HG03432 (cell line): ENCODE data around the gene VPS54.
"Not testable (repeated sequence)": the region's sequence is repeated elsewhere in the genome, so short reads cannot be mapped to it uniquely, and the experiment has no call there.

Experiments
- ATAC-seq: cut with Tn5 transposase; IDR thresholded peaks from one replicate; pipeline ENCODE4 v1.9.1; 2021; ENCODE audit warnings: mild to moderate bottlenecking, moderate library complexity; ENCODE audit not compliant: unreplicated experiment

VPS54 gene

DNA sequence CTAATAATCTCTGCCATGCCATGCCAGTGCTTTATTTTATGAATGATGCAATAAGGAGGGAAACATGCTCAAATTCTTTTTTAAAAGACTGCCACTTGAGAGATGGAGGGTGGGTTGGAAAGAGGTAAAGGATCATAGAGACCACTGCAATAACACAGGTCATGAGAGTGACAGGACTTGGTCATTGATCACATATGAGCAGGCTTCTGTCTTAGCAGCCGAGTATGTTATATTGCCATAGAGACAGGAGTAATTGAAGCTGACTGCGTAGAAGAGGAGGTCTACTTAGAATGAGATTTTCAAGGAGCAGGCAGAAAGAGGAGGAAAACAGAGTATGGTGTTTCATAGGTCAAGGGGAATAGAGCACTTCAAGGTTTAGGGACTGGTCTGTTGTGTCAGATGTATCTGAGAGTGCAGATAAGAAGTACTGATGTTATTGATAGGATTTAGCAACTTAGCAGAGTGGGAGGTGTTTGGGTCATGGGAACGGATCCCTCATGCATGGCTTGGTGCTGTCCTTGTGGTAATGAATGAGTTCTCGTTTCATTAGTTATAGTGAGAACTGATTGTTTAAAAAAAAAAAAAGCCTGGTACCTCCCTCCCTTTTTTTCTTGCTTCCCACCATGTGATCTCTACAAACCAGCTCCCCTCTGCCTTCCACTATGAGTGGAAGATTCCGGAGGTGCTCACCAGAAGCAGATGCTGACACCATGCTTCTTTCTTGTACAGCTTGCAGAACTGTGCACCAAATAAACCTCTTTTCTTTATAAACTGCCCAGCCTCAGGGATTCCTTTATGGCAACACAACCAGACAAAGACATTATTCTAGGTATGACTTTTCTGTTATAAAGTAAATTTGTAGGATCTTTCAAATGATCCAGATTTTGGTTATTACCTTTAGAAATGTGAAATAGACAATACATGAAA, 144.8 kb downstream of the VPS54 start:
- ATAC-seq: no peak

DNA sequence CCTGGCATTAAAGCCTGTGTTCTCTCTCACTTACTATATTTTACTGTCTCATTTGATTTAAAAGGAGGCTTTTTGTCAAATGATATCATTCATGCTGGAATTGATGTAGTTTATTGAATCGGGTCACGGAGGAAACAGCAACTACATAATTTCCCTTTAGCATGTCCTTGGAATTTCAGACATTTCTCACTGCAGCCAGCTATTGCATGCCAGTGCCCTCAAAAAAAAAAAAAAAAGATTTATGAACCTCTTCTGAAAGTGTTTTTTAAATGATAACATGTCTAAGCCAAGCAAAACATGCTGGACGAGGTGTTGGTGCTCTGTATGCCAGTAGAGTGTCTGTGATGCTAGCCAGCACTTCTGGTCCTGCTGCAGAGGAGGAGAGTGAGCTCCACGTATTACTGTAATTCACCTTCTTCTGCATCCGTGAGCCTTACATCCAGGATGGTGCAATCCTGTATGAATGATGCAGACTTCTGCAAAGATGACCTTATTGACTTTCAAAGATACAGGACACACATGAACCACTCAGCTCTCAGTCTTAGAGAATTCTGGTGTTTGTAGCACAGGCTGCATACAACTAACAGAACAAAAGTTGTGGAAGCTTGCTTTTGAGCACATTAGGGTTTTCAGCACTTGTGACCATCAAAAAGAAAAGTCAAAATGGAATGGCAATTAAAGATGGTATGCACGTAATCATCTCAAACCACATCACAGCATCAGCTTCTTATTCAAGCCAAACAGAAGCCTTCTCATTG, 146.5 kb downstream of the VPS54 start:
- no peak for ATAC-seq

DNA sequence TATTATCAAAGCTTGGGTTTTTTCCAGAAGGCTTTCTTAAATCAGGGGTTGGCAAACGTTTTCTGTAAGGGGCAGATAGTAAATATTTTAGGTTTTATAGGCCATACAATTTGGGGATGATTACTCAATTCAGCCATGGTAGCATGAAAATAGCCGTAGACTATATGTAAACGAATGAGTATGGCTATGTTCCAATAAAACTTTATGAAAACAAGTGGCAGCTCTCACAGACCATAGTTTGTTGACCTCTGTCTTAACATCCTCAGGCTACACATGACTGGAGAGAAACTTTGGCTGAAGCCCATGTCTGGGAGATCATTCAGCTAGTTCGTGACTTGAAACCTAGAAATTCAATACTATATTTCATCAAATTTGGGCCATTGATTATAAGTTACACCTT, 147.4 kb downstream of the VPS54 start:
- no peak for ATAC-seq

DNA sequence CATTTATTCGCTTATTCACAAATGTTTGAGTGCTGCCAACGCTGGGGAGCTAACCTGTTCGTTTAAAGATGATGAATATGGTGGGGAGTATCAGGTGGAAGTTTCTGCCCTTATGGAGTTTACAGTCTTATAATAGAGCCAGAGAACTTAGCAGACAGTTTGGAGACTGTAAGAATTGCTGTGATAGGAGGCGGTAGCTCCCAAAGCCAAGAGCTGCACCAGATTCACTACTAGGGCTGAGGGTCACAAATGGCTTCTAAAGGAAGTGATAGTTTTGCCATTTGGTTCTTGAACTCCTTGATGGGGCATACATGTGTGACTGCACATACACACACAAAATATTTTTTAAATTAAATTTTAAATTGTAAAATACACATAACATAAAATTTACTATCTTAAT, 148.5 kb downstream of the VPS54 start:
- no peak for ATAC-seq

DNA sequence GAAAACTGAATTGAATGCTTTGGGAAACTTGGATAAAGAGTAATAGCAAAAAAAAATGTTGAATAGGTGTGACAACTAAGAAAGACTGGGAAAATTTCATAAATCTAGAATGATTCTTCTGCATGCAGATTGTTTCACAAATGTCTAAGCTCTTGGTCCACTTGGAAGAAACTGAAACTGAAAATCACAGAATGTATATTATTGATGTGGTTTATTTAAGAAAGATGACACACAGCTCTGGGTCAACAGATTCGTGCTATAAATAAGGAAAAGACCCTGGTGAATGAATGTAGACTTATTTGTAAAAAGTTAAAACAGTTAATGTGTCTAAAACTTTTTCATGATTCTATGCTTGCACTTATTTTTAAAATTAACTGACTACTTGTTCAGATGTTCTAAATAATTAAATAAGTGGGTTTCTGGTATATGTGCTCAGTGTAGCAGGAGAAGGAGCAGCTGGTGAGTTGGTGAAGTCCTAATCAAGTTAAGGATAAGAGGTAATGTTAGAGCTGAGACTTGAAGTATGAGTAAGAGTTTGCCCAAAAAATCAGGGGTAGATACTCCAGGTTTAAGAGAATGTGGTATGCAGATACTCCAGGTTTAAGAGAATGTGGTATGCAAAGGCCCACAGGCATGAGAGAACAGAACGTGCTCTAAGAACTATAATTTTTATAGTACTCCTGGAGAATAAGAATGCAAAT, 153.1 kb downstream of the VPS54 start:
- peak; percentile 69 for ATAC-seq

DNA sequence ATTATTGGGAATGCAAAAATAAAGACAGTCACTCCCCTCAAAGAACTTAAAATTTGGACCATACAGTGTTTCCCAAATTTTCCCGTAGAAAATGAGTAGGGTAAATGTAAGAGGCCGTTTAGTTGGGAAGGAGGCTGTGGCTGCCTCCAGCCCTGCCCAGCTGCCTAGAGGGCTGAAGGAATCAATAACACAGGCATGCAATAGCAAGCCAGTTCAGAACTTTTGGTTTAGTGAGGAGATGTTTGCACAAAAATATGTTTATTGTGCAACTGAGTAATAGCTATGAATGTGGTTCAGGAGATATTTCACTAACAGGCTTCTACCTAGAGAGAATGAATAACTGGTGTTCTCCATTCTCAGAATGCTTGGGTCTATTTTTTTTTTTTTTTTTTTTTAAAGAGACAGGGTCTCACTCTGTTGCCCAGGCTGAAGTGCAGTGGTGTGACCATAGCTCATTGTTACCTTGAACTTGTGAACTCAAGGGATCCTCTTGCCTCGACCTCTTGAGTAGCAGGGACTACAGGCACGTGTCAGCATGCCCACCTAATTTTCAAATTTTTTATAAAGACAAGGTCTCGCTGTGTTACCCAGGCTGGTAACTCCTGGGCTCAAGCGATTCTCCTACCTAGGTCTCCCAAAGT, 153.9 kb downstream of the VPS54 start:
- ATAC-seq: no peak

DNA sequence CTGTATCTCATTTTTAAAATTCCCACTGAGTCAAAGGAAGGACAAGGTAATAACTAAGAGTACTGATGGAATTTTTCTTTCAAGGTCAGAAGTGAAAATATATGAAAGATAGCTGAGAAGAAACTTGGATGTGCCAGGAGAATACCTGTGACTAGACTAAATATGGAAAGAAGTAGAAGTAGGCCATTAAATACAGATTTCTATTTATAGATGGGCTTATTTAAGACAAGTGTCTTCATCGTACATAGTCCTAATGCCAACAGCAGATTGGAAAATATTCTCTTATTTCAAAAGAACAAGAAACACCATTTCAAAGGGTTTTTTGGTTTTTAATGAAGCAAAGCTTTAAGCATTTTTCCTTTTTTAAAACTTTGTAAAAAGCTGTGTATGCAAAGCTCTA, 155.5 kb downstream of the VPS54 start:
- ATAC-seq: no peak

DNA sequence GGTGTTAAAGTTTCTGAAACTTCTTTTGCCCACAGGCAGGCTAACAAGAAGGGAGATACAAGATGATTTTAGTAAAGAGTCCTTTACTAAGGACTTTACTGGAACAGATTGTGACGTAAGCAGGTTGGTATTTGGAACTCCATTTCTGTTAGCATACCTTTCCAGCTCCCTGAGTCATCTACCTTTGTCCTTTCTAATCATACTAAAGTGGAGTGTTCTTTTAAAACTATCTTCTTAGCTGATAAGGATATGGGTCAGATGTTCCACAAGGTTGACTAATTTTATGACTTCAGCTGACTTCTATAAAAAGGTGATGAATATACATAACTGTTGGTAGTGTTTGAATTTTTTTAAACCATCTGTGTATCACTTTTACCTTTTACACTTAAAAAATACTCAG, 156.4 kb downstream of the VPS54 start:
- no peak for ATAC-seq

DNA sequence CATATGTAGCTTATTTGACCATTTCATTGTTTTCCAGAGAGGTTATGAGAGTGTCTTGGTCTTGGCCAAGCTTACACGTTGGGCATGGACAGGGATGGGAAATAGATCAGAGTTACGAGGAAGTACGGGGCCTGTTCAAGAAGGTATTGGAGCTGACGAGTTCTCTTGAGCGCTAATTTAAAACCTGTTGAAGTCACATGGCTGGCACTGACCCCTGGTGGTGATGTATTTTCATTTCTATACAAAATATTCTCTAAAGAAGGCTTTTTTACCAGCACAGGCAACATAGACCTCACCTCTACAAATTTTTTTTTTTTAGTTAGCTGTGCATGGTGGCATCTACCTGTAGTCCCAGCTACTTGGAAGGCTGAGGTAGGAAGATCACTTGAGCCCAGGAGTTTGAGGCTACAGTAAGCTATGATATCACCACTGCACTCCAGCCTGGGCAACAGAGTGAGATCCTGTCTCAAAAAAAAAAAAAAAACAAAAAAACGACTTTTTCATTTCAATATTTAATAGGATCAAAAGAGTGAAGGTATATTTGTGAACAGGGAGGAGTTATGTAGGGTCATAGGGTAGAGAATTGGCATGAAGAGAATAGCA, 157.9 kb downstream of the VPS54 start:
- peak; percentile 74 for ATAC-seq

DNA sequence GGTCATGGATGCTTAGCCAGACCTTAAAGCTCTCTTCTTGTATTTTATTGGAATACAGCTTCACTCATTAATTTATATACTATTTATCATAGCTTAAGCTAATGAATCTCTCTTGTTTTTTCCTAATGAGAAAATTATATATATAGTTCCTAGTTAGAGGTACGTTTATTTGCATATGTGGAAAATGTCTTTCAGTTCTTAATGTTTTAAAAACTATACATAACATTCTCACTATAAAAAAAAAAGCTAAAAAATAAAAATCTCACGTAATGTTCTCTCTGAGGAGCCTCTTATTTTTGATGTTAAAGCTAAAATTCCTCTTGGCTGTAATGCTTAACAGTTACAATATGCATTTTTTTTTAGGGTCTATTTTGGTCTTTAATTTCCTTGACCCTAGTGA, 160.9 kb downstream of the VPS54 start:
- no peak for ATAC-seq

DNA sequence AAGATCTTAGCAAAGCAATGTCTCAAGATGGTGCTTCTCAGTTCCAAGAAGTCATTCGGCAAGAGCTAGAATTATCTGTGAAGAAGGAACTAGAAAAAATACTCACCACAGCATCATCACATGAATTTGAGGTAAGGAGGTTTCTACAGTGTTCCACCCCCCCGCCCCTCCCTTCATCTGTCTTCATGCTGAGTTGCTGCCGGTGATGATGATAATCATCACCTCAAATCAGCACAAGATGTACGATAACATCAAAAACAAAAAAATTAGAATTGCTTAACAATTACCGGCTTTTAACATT, 163.0 kb downstream of the VPS54 start:
- ATAC-seq: no peak

DNA sequence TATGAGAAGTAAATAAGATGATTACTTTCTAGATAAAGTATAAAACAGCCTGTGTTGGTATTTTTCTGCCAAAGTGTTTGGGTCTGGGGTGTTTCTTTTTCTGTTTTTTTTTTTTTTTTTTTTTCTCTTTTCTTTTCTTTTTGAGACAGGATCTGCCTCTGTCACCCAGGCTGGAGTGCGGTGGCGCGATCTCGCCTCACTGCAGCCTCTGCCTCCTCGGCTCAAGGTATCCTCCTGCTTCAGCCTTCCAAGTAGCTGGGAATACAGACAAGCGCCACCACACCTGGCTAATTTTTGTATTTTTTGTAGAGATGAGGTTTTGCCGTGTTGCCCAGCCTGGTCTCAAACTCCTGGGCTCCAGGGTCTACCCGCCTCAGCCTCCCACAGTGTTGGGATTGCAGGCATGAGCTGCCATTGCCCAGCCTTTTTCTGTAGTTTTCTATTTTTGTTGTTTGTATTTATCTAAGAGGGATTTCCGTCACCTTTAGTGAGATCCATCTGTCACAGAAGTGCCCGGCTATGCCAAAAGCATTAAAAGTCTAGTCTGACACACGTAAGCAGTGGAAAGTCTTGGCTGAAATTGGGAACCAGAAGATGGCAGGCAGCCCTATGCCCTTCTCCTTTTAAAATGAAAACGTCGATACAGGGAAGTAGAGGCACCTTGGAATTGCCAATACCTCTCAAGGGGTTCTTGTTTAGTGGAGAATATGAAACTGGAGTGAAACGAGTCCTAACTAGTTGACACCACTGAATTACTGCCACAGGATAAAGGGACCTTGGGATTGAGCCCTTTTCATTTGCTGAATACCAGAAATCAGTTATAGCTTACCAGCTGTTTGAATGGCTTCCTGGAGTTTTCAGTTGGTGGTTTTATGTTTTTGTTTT, 163.6 kb downstream of the VPS54 start:
- ATAC-seq: no peak

DNA sequence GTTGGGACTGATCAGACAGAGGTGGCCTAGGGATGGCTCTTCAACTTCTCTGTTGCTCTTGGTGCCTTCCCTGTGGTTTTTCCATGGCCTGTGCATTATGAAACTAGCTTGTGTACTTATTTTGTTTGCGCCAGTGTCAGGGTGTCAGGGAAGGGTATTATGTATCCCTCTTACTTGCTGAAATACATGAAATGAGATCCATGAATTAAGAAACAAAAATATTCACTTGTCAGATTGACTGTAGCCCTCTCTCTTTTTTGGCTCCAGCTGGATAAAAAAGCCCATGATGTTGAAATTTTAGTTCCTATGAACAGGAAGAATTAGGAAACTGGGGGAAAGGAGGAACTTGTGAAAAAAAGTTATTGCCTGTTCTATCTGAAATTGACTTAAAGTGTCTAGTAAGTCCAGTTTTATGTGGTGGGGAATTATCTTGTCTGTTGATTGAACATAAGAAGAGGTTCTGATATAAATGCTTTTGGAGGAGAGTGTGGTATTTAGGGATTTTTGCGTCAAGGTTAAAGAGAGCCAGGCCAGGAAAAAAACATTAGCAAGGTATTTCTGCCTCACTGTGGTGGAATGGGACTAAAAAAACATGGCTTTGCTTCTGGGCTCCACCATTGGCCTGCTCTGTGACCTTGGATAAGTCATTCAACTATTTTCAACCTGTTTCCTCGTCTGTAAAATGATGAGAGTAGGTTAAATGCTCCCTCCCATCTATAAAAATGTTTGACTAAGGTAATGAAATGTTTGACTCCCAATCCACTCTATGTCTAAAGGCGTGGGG, 165.5 kb downstream of the VPS54 start:
- ATAC-seq: no peak

DNA sequence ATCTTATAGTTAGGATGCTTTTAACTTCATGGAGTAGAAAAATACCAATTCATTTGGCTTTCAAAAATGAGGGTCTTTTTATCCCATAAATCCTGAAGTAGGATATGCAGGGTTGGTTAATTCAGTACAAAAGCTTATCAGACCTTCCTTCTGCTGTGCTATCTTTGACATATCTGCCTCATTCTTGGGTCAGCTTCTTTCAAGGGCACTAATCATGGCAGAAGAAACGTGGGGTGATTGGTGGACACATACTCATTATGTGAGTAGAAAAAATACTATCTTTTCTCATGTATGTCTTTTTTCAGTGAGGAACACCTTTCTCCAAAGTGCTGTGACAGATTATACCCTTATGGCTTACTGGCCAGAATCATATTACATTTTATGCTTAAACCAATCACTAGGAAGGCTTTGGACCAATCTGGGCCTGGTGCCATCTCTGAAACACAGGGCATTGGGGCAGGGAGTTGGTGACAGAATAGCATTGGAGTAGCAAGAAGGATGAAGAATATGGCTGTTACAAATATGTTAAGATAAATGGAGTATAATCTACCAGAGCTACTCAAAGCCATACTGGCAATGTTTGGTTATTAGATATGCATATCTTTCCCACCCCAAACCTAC, 167.4 kb downstream of the VPS54 start:
- no peak for ATAC-seq

DNA sequence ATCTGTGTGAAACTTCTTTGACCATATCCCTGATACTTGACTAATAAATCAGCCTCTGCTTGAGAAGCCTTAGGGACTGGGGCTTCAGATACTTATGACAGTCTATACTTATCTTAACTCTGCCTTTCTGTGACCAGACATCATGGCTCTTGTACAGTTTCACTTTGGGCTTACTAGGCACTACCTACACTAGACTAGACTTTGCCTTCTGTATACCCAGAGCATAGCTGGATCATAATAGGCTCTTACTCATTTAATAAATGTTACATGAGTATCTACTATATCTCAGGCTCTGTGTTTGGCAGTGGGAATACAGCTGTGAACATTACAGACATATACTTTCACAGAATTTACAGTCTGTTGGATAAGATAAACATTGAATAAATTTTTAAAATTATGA, 168.6 kb downstream of the VPS54 start:
- no peak for ATAC-seq

DNA sequence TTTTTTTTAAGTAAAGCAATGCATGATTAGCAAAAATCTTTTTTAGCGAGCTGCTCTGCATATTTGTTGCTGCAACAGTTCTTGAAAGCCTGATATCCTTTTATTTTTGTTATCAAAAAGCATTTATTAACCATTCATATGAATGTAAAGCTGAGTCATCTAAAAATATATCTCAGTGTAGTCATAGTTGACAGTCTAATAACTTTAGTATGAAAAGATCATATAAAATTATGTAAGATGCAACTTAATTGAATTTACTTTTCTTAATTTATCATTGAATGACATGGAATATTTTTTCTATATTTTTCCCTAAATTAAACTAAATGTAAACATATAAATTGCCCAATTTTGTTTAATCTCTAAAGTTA, 169.0 kb downstream of the VPS54 start:
- no peak for ATAC-seq

DNA sequence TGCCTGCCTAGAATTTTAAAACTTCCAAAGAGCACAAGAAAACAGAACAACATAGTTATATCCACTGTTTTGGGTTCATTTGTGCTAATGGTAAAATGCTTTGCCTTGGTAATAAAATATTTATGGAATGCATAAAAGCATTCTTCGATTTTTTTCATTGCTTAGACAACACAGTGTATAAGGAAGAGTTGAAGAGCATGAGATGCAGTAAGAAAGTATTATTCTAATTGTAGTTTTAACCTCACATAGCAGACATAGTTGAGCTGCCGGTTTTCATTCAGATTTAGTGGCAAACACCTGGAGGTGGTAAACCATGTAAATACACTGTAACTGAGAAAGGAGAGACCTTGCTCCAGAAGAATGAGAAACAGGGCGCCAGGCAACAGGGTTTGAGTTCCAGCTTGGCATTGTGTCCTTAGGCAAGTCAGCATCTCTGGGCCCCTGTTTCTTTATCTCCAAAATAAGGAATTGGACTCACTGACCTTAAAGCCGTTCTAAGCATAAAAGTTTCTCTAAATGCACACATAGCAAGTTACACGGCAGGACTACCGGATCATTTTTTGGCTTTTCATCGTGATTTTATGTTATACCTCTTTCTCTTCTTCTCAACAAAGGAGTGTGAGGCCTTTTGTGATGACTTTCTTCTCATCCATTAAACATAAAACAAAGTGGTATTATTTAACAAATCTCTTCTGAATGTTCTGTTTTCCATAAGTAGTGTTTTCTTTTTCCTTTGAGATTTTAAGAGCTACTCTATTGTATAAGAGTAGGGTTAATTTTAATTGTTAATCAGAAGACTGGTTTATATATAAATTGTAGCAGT, 169.6 kb downstream of the VPS54 start:
- no peak for ATAC-seq

DNA sequence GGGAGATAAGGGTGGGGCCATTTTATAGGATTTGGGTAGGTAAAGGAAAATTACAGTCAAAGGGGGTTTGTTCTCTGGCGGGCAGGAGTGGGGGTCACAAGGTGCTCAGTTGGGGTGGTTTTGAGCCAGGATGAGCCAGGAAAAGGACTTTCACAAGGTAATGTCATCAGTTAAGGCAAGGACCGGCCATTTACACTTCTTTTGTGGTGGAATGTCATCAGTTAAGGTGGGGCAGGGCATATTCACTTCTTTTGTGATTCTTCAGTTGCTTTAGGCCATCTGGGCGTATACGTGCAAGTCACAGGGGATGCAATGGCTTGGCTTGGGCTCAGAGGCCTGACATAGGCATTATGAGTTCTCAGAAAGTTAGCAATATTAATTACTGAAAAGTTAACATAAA, 171.7 kb downstream of the VPS54 start:
- ATAC-seq: not testable (repeated sequence)
